DLD1 (cell line): ENCODE measurements around the gene FUZ.

Source experiments
- in situ Hi-C: cut with HindIII; loops from 2 replicates; pipeline ENCODE4 v1.10.0; 2017; ENCODE audit warnings: low sequenced_read_pairs

The FUZ gene

GRCh38 chr19:49851456-49852259 lies 38.6 kb upstream of the FUZ start:
- in situ Hi-C loops = no loop called here

- in situ Hi-C loops = no loop called here
Measured at GRCh38 chr19:49850487-49851342, 37.6 kb upstream of the FUZ start, which contains the start of gene PTOV1. Gene PTOV1, plus strand, starts transcription at chr19:49851159.

GRCh38 chr19:49850221-49850486 lies 37.1 kb upstream of the FUZ start:
- in situ Hi-C loops = no loop called here

GRCh38 chr19:49849433-49850220 lies 36.5 kb upstream of the FUZ start:
- in situ Hi-C loops = no loop called here

- in situ Hi-C loops = no loop called here
Measured at GRCh38 chr19:49848938-49849337, 35.8 kb upstream of the FUZ start.

GRCh38 chr19:49847731-49848696 lies 34.9 kb upstream of the FUZ start:
- in situ Hi-C loops = no loop called here

- in situ Hi-C loops = no loop called here
Measured at GRCh38 chr19:49846408-49846807, 33.3 kb upstream of the FUZ start.

- in situ Hi-C loops = no loop called here
Measured at GRCh38 chr19:49845414-49845813, 32.3 kb upstream of the FUZ start.

GRCh38 chr19:49844138-49845095 lies 31.3 kb upstream of the FUZ start:
- in situ Hi-C loops = no loop called here

- in situ Hi-C loops = no loop called here
Measured at GRCh38 chr19:49843265-49843664, 30.2 kb upstream of the FUZ start.

- in situ Hi-C loops = no loop called here
Measured at GRCh38 chr19:49840736-49841249, 27.7 kb upstream of the FUZ start.

GRCh38 chr19:49840321-49840720 lies 27.2 kb upstream of the FUZ start:
- in situ Hi-C loops = no loop called here

GRCh38 chr19:49839713-49840112 lies 26.6 kb upstream of the FUZ start:
- in situ Hi-C loops = no loop called here

- in situ Hi-C loops = no loop called here
Measured at GRCh38 chr19:49838885-49839588, 25.9 kb upstream of the FUZ start.

- in situ Hi-C loops = no loop called here
Measured at GRCh38 chr19:49837425-49837824, 24.3 kb upstream of the FUZ start.

GRCh38 chr19:49837009-49837310 lies 23.9 kb upstream of the FUZ start:
- in situ Hi-C loops = no loop called here

- in situ Hi-C loops = no loop called here
Measured at GRCh38 chr19:49836176-49837008, 23.3 kb upstream of the FUZ start.

GRCh38 chr19:49835562-49835961 lies 22.5 kb upstream of the FUZ start:
- in situ Hi-C loops = no loop called here
